ENCODE results near the gene GPR146. TPM values are rescaled to one million over a fixed set of nuclear protein-coding genes. Genes with fewer than 3 reads are reported as not detected.

The GPR146 gene
- total RNA-seq, 1 donor from 2014 or later, result 1.7 TPM

DNA sequence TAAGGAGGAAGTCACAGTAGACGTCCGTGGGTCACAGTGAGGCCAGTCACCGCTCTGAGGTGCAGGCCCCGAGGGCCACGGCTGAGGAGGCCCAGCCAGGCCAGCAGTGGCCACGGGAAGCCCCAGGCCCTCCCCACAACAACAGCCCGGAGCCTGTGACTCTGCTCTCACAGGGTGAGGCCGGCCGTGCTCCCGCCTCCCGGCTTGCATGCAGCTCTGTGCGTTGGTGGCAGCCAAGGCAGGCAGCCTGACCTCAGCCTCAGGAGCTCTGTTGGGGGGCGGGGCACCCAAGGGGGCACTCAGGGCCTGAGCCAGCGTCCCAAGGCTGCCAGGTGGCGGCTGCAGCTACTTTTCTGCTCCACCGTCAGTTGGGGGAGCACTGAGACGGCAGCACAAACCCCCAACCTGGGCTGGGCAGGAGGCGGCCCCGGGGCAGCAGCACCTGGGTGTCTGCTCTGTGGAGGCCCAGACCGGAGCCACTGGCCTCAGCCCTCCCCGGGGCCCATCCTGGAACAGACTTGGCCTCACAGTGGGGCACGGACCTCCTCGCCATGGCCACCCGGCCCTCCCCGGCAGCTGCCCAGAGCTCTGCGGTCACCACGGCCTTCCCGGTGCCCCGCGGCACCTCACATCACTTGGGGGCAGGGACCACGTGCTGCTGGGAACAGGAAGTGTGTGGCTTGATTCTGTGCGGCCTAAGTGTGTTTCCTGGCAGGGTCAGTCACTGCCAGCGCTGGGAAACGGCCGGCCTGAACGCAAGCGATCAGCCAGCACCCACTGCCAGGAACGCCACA is 48.1 kb upstream of the GPR146 start:
- Histone ChIP-seq H3K4me1 (ENCODE audit: insufficient read depth, low read length) (peaks cover 3% of the 10 kb centered on the region), H3K4me2 (ENCODE audit: low read length) (no peak overlapping the region), H3K4me3 (ENCODE audit: insufficient read depth, low read depth, low read length) (no peak overlapping the region), H2AFZ (ENCODE audit: low read depth, low read length) (no peak overlapping the region), H3K27ac (ENCODE audit: low read depth, low read length) (no peak overlapping the region), H3K9me3 (ENCODE audit: insufficient read depth, low read depth, low read length) (no peaks in the 10 kb centered on the region), H3K36me3 (ENCODE audit: insufficient read depth, low read length) (no peaks in the 10 kb centered on the region), H3K9ac (ENCODE audit: low read length) (no peak overlapping the region), H3K79me2 (ENCODE audit: insufficient read depth, low read length) (no peaks in the 10 kb centered on the region), H3K27me3 (ENCODE audit: insufficient read depth, low read length) (no peaks in the 10 kb centered on the region), H4K20me1 (ENCODE audit: insufficient read depth, low read length) (peaks cover 4% of the 10 kb centered on the region)
- H3K27me3 Mint-ChIP-seq (ENCODE audit: low read depth, unreplicated experiment), result no peaks in the 10 kb centered on the region
- H3K4me3 Mint-ChIP-seq (ENCODE audit: unreplicated experiment), result no peak overlapping the region
- H3K27ac Mint-ChIP-seq (ENCODE audit: unreplicated experiment), result no peak overlapping the region
- FAIRE-seq, result no peak
- no peaks in the 10 kb centered on the region for H3K9me3 Mint-ChIP-seq (ENCODE audit: unreplicated experiment)
- peaks cover 5% of the 10 kb centered on the region for H3K4me1 Mint-ChIP-seq (ENCODE audit: low read depth, unreplicated experiment)
- TF ChIP-seq EZH2 (IDR thresholded peaks at IDR 0.05; ENCODE audit: insufficient read depth, low read length), result no peak
- TF ChIP-seq, protein P1, sequence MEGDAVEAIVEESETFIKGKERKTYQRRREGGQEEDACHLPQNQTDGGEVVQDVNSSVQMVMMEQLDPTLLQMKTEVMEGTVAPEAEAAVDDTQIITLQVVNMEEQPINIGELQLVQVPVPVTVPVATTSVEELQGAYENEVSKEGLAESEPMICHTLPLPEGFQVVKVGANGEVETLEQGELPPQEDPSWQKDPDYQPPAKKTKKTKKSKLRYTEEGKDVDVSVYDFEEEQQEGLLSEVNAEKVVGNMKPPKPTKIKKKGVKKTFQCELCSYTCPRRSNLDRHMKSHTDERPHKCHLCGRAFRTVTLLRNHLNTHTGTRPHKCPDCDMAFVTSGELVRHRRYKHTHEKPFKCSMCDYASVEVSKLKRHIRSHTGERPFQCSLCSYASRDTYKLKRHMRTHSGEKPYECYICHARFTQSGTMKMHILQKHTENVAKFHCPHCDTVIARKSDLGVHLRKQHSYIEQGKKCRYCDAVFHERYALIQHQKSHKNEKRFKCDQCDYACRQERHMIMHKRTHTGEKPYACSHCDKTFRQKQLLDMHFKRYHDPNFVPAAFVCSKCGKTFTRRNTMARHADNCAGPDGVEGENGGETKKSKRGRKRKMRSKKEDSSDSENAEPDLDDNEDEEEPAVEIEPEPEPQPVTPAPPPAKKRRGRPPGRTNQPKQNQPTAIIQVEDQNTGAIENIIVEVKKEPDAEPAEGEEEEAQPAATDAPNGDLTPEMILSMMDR (IDR thresholded peaks at IDR 0.05; ENCODE audit: insufficient read depth, low read depth, low read length), result no peak
- peaks cover 2% of the 10 kb centered on the region for H3K36me3 Mint-ChIP-seq (ENCODE audit: low read depth, unreplicated experiment)
- no peak for DNase-seq (ENCODE audit: low read depth)

DNA sequence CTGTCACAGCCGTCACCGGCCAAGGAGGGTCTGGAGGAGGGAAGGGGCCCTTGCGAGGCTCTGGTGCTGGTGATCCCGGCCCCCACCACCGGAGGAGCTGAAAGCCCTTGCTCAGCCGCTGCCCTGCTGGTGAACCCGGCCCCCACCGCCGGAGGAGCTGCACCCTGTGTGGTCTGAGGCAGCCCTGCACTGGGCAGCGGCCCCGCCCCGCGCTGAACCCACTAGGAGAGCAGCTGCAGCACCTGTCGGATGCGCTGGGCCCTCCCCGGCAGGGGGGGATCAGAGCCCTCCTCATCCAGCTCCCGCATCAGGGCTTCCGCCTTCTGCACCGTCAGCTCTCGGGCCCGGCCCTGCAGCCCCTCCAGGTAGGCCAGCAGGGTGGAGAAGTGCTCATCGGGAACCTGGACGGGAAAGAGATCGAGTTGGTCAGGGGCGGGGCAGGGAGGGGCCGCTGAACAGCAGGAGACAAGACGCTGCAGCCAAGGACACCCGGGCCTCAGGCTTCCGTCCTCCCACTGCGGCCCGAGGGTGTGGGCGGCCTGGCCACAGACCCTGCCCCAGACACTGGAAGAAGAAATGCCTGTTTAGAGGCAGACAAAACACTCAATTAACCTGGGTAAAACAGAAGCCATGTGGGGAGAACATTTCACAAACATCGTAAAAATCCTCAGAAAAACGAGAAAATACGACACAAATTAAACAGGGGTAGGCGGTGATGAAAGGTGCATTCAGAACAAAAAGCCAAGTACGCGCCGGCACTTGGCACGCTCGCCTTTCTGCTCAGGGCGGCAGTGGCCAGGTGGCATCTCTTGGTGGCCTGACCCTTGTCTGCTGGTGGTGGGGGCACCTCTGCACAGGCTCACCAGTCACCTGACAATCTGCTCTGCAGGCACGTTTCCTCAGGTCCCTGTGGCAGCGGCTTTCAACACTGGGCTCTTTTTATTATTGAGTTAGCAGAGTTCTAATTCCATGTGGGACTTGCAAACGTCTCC is 46.6 kb upstream of the GPR146 start:
- peaks cover 4% of the 10 kb centered on the region for H4K20me1 ChIP-seq (ENCODE audit: insufficient read depth, low read length)
- H3K4me3 Mint-ChIP-seq (ENCODE audit: unreplicated experiment), result no peak overlapping the region
- H3K79me2 ChIP-seq (ENCODE audit: insufficient read depth, low read length), result no peaks in the 10 kb centered on the region
- H3K9ac ChIP-seq (ENCODE audit: low read length), result no peak overlapping the region
- FAIRE-seq (no peak), DNase-seq (ENCODE audit: low read depth) (no peak)
- H2AFZ ChIP-seq (ENCODE audit: low read depth, low read length), result no peak overlapping the region
- H3K4me1 ChIP-seq (ENCODE audit: insufficient read depth, low read length), result peaks cover 3% of the 10 kb centered on the region
- H3K27ac ChIP-seq (ENCODE audit: low read depth, low read length), result no peak overlapping the region
- no peaks in the 10 kb centered on the region for H3K9me3 ChIP-seq (ENCODE audit: insufficient read depth, low read depth, low read length)
- no peak overlapping the region for H3K4me3 ChIP-seq (ENCODE audit: insufficient read depth, low read depth, low read length)
- peaks cover 5% of the 10 kb centered on the region for H3K4me1 Mint-ChIP-seq (ENCODE audit: low read depth, unreplicated experiment)
- peaks cover 2% of the 10 kb centered on the region for H3K36me3 Mint-ChIP-seq (ENCODE audit: low read depth, unreplicated experiment)
- TF ChIP-seq, protein P1 (IDR thresholded peaks at IDR 0.05; ENCODE audit: insufficient read depth, low read depth, low read length), result no peak
- TF ChIP-seq EZH2 (IDR thresholded peaks at IDR 0.05; ENCODE audit: insufficient read depth, low read length), result no peak
- H3K27ac Mint-ChIP-seq (ENCODE audit: unreplicated experiment), result no peak overlapping the region
- no peaks in the 10 kb centered on the region for H3K9me3 Mint-ChIP-seq (ENCODE audit: unreplicated experiment)
- no peaks in the 10 kb centered on the region for H3K27me3 ChIP-seq (ENCODE audit: insufficient read depth, low read length)
- no peaks in the 10 kb centered on the region for H3K27me3 Mint-ChIP-seq (ENCODE audit: low read depth, unreplicated experiment)
- no peaks in the 10 kb centered on the region for H3K36me3 ChIP-seq (ENCODE audit: insufficient read depth, low read length)
- no peak overlapping the region for H3K4me2 ChIP-seq (ENCODE audit: low read length)

Measured in astrocyte (in vitro differentiated cells and primary cell).